SK-N-MC (cell line): Measurements from ENCODE around the gene HEPHL1.

Experiments
- EZH2 ChIP-seq: fragments of 200-600 bp; sonication (generic); IDR thresholded peaks from one replicate; pipeline ENCODE4 v1.6.1; 2017; ENCODE audit warnings: antibody characterized with exemption
- POLR2AphosphoS5 ChIP-seq: IDR thresholded peaks from 2 replicates; pipeline ENCODE4 v1.6.1; 2012; ENCODE audit warnings: mild to moderate bottlenecking, low read depth, low read length, borderline replicate concordance

GRCh38 chr11:94007426-94007825 lies 13.7 kb upstream of the HEPHL1 start:
- no peak for TF ChIP-seq POLR2AphosphoS5
- TF ChIP-seq EZH2, result no peak
